H1 (cell line): ENCODE measurements around the gene GNAT2. TPM values are rescaled to one million over a fixed set of nuclear protein-coding genes. Genes with fewer than 3 reads are reported as not detected.

Experiments used
- JUN ChIP-seq: IDR thresholded peaks from 2 replicates; pipeline ENCODE4 v1.6.1; 2011; ENCODE audit warnings: low read depth, mild to moderate bottlenecking, improper control_type of control experiment, low read length
- polyA plus RNA-seq, 7 experiments: library from polyadenylated mRNA; depleted of rRNA in 3 of 7; stranded (reverse) in 5 of 7; unstranded in 2 of 7; fragments of >200 nt in 5 of 7; fragments of 200-250 nt in 2 of 7; gene quantifications; 1 replicate in 5 of 7; 2 replicates in 1 of 7; 4 replicates in 1 of 7; pipeline versions ENCODE4 v1.2.1 to v1.2.3, GENCODE V29; 2011 to 2013; ENCODE audit warnings: missing spikeins in 2 of 7, mixed read lengths in 2 of 7
- total RNA-seq: library from RNA; stranded (reverse); fragmentation: NEBNext Ultra II Directional; extraction: Animal tissue kit (Norgen Biotek cat#: 25700); gene quantifications from 2 replicates; pipeline ENCODE4 v1.2.1, GENCODE V29; 2021

Gene GNAT2
- total and polyA plus RNA-seq, 2 of the 8 experiments (the other 6 are each of a cell fraction or from before 2014, with no cell fraction given): 0.05 TPM; not detected in 1

DNA sequence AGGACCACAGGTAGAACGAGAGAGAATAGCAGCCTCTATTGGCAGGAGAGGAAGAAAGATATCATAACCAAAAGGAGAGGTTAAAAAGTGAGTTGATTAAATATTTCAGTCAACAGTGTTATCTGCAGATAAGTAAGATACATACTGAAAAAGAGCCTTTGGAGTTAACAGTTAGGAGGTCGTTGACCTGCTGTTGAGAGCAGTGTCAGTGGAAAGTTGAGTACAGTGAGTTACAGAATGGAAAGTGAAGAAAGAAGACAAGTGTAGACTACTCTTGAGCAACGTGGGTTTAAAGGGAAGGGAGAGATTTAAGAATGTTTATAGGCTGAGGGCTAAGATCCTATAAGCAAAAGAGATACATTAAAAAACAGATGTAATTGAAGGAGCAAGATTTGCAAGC lies 30.2 kb downstream of the GNAT2 start (continued):
- TF ChIP-seq JUN: no peak
